NCI-H2227 (cell line): ENCODE measurements around the gene KHNYN.
"Not testable (repeated sequence)": the region's sequence is repeated elsewhere in the genome, so short reads cannot be mapped to it uniquely, and the experiment has no call there.

Experiments
- DNase-seq: peaks from one replicate; lab custom pipeline; 2025; ENCODE audit not compliant: unreplicated experiment; lab: John Stamatoyannopoulos, UW

The KHNYN gene

DNA sequence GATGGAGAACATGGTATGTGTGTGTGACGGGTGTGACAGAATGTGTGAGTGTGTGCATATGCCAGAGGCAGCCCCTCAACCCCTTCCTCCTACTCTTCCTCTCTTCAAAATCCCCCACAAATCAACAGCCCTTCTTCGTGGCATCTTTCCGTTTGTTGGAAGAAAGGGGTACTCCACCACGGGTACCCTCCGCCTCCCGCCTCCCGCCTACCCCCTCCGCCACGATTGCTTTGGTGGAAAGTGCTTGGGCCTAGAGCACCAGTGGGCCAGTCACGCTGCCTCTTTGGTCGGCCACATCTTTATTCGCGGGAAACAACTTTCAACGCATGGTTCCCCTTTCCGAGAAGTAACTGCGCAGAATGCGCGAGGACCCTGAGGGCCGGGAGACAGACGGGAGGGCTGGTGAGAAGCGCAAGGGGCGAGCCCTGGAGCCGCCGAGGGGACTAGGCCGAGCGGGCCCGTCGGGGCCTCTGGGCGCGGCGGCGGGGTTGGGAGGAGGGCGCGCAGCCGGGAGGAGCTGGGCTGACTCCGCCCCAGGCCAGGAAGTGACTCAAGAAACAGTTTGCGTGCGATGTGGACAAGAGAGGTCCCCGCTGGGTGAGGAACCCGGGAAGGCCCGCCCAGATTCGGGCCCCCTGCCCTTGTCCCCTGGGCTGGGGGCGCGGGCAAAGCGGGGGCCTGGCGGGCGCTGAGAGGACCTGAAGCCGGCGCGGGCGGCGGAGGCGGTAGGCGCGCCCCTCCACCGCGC lies at the start of gene KHNYN, which contains the start of gene CBLN3:
Gene KHNYN (plus strand): TSS at position 560 of the 748 bp plus-strand sequence. CDS start 777 bp downstream, outside the sequence.
Gene CBLN3 (minus strand): TSS at position 274 of the 748 bp plus-strand sequence. CDS start 614 bp downstream, outside the sequence.
- DNase-seq, result peak; percentile 89

DNA sequence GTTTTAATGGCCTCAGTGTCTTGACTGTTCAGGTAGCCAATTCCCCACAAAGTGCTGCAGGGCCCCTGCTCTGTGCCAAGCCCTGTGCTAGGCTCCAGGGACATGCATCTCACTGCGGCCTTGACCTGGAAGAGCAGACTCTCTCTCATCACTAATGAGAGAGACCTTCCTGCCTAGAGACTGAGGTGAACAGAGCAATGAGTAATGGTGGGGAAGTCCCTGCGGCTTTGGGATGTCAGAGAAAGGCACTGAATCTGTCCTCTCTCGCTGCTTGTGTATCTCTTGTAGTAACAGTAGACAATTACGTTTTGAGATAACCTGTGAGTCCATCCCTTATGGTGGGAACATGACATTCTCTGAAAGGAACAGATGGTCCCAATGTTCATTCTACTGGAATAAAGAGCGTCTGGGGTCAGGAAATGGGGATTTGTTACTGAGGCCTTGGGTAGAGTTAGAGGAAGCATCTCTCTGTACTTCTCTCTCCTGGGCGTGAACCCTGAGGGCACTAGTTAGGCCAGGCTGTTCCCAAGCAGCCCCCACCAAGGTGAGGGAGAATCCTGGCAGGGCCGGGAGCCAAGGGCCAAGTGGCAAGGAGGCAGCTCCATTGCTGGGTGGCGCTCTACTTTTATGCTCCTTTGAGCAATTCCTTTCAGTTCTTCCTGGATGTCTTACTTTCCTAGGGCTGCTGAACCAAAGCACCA lies 48.2 kb upstream of the KHNYN start:
- no peak for DNase-seq

DNA sequence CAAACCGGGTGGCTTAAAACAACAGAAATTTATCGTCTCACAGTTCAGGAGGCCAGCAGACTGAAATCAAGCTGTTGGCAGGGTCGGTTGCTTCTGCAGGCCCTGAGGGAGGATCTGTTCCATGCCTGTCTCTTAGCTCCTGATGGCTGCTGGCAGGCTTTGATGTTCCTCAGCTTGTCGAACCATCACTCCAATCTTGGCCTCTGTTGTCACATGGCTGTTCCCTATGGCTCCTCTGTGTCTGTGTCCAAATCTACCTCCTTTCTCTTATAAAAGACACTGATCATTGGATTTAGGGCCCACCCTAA lies 47.7 kb upstream of the KHNYN start:
- DNase-seq, result no peak

DNA sequence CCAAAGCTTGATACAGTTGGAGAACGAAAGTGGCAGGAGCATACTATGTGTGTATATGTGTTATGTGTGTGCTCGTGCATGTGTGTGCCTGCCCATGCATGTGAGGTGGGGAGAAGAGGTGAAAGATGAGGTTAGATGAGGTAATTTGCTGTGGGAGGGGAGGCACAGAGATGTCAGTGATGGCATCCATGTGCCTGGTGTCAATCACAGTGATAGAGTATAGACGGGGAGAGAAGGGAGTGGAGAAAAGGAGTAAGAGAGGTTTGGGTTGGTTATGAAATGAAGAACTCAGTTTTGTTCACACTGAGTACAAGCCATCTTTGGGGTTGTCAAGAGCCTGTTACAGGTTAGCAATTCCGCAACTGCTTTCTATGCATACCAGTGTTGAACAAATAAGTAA lies 45.6 kb upstream of the KHNYN start:
- DNase-seq, result no peak

DNA sequence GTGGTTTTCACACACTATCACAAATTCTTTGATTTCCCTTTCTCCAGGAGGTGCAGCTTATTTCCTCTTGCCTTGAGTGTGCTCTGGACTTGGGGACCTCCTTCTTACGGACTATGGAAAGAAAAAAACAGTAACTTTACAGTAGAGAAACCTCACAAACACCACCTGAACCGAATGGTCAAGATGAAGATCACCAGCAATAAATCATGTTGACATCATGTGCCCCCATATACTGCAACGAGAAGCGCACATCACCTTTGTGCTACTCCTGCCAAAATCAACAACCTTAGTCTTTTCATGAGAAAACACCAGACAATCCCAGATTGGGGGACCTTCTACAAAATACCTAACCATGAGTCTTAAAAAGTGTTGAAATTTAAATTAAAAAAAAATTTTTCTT lies 44.2 kb upstream of the KHNYN start:
- no peak for DNase-seq

DNA sequence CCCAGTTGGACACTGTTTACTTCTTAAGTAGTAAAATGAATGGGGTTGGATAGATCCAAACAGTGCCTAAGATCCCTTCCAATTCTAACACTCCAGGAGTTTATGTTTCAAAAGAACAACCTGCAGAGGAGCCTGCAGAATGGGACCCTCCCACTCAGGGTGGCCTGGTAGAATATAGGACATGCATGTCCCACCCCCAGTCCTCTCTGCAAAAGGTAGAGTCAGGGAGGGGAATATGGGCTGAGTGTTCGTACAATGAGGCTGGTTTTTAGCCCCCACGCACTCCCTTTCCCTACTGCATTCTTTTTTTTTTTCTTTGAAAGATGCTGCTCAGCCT lies 42.8 kb upstream of the KHNYN start:
- DNase-seq, result no peak

DNA sequence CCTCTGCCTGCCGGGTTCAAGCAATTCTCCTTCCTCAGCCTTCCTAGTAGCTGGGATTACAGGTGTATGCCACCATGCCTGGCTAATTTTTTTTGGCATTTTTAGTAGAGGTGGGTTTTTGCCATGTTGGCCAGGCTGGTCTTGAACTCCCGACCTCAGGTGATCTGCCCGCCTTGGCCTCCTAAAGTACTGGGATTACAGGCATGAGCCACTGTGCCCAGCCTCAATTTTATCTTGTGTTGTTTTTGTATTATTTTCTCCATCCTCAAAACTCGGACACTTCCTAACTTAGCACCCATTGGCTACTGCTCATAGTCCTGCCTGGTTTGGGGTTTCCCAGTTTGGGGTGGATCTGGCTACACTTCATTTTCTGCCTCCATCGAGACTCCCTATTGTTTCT lies 42.2 kb upstream of the KHNYN start:
- DNase-seq, result not testable (repeated sequence)

DNA sequence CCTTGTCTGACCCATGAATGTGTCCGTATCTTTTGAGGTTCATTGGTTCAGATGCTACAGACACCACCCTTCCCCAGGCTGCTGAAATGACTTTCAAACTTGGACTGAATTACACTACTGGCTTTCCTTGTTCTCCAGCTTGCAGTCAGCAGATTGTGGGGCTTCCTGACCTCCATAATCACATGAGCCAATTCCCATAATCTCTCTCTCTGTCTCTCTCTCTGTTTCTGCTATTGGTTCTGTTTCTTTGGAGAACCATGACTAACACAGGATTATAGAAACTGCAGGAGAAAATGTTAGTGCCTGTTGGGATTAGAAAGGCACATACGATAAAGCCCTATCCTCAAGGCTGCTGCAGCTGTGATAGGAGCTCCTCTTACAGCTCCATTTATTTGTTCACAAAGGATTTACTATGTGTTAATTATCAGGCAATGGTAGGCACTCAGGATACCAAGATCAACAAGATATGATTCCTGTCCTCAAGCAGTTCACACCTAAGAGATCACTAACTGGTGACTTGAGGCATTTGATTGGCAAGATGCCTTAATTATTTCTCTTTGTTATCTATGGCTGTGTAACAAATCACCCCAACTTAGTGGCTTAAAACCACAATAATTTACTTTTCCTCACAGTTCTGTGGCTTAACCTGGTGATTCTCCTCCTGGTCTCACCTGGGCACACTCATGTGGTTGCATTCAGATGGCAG lies 41.1 kb upstream of the KHNYN start:
- DNase-seq, result no peak

DNA sequence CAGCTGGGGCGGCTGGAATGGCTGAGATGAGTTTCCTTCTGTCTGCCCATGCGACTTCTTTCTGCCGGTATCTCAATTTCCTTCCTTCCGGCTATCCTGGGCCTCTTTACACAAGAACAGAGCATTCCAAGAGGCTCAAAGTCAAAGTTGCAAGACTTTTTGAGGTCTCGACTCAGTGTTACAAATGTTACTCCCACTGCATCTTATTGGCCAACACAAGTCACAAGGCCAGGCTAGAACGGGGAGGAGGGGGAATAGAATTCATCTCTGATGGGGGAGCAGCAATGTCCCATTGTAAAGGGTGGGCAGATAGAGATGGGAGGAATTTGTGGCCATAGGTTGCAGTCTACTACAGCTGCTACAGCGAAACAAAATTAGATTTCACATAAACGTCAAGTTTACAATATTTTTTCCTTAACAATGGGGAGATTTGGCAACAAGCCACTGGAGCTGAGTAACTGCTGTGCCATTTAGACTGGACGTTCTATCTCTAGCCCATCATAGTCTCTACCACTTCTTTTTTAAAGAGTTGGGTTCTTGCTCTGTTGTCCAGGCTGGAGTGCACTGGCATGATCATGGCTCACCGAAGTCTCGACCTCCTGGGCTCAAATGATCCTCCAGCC lies 40.4 kb upstream of the KHNYN start:
- DNase-seq, result no peak

DNA sequence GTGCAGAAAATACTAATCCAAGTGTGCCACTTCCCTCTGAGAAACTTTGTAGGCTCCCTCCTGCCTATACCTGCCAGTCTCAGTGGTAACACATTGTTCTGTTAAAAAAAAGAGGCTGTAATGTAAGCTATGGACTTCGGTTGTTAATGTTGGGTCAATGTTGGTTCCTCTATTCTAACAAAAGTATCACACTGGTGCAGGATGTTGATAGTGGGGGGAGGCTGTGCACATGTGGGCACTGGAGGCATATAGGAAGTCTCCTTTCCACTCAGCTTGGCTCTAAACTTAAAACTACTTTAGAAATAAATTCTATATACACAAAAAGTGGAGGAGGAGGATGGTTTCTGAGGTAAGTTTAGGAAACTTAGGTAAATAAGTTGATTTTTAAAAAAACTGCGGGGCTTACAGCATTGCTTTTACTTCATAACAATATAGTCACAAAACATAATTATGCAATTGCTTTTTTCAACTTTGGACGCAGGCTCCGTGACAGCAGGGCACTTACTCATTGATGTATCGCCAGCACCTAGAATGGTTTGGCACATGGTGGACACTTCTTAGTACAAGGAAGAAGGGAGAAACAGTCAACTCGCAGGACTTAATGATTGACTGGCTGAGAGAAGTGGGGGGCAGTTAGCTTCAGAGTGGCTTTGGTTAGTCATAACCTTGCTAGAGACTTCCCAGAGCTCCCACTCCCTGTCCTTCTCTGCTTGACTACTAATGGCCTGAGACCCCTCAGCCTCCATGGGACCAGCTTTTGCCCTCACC lies 38.9 kb upstream of the KHNYN start:
- no peak for DNase-seq

DNA sequence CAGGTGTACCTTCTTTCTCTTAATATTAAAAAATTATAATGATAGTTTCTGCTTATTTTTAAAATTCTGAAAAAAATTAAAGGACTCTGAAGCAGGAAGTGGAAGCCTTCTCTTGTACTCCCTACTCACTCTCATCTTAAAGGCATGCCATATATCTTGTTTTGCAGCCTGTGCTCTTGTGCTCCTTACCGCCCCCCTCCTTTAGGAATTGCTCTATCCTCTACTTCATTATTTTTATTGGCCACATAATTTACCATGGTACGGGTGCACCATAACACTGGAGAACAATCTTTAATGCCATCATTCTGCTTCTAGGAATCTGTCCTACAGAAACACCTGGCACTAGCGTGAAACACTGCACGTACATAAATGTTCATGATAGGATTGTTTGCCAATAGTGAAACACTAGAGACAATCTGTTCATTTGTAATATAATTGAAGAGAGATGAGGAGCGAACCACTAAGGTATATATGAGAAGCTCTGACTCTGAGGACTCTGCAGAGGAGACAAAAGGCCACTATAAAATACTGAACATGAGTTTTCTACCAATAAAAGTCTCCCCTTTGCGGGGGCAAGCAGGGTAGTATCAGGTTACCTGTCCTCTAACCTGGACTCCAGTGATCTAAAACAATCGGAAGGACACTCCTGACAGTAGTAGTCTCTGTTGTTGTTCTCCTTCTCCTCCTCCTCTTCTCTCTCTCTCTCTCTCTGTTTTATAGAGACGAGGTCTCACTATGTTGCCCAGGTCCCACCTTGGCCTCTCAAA lies 37.2 kb upstream of the KHNYN start:
- no peak for DNase-seq

DNA sequence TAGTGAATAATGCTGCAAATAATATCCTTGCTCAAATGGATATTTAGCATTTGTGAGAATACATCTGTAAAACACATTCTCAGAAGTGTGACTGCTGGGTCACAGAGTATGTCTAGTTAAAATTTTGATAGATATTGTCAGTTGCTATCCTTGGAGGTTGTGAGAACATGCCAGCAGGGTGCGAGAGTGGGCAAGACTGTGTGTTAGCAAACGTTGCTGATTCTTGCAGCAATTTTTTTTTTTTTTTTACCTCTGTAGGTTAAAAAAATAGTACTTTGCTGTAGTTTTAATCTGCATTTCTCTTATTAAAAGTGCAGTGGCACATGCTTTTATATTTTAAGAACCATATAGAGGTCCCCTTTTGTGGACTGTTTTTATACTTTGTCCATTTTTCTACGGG lies 35.5 kb upstream of the KHNYN start:
- no peak for DNase-seq

DNA sequence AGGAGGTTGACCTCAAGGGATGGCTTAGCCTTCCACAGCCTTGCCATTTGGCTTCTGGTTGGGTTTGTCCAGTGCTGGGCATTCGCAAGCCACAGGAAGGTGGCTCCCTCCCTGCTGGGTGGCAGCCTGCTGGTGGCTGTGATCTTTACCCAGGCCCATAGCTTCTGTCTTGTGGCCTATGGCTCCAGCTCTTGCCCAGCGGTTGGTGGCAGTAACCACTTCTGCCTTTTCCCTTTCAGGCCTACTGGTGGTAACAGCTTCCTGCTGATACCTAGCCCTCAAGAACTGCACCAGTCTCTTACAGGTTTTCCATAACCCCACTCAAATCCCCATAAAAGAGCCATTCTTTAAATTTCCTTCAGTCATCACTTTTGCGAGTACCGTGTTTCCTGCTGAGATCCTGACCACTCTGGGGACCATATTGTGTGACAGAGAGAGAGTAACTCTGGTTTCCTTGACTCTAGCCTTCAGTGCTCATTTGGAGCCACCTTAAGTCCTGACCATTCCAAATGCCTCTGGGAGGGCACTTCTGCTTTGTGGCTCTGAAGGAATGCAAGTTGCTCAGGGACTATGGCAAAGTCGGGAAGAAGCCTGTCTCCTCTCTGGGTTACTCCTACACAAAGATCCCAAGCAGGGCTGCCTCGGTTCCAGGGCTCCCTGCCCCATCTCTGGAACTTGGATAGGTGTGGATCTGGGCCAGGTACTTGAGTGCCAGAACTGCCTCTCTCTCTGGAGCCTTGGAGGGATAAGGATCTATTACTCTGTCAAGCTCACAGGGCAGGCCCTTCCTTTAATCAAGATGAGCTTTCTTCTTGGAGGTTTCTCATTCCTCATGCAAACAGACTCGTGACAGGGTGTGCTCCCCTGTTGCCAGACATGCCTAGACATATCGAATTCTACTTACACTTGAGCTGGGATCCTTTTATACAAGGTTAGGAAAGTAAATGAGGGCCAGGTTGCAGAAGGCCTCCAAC lies 33.9 kb upstream of the KHNYN start:
- no peak for DNase-seq

DNA sequence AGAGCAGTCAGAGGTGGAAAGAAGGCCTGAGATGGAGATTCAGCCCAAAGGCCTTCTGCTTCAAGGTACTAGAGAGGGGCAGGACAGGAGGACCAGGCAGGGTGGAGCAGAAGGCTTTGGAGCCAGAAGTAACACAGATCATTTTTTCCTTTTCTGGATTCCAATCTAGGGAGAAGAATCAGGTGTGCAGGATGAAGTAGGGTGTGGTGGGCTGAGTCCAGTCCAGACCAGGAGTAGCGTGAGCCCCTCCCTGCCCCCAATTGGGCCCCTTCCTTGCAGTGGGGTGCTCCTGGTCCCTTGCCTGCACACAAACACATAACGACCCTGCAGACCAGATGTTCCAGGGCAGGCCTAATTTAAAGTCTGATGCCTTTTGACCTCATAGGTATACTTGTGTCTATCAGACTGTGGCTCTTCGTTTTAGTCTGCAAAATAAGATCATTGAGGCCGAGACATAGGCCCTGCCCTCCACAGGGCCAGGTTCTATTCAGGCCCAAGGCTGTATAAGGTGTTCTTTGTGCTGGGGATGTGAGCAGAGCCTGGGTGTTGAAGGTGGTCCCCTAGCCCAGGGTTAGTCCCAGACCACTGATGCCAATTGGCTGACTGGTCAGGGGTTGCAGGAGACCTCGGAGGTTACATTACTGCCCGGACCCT lies 32.0 kb upstream of the KHNYN start:
- no peak for DNase-seq

DNA sequence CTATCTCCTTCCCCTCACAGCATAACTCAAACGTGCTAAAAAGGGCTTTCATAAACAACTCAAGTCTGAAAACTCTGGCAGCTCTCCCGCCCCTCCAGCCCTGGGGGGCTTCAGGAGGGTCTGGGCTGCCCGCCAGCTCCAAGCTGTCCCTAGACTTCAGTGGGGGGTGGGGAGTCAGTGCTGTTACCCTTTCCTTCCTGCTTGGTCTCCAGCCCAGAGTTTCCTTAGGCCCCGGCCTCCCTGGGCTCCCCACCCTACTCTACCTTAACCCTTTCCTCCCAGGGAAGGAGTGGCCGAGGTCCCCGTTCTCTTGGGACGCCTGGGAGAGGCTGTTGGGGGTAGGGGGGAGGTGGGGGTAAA lies 31.5 kb upstream of the KHNYN start:
- DNase-seq, result no peak

DNA sequence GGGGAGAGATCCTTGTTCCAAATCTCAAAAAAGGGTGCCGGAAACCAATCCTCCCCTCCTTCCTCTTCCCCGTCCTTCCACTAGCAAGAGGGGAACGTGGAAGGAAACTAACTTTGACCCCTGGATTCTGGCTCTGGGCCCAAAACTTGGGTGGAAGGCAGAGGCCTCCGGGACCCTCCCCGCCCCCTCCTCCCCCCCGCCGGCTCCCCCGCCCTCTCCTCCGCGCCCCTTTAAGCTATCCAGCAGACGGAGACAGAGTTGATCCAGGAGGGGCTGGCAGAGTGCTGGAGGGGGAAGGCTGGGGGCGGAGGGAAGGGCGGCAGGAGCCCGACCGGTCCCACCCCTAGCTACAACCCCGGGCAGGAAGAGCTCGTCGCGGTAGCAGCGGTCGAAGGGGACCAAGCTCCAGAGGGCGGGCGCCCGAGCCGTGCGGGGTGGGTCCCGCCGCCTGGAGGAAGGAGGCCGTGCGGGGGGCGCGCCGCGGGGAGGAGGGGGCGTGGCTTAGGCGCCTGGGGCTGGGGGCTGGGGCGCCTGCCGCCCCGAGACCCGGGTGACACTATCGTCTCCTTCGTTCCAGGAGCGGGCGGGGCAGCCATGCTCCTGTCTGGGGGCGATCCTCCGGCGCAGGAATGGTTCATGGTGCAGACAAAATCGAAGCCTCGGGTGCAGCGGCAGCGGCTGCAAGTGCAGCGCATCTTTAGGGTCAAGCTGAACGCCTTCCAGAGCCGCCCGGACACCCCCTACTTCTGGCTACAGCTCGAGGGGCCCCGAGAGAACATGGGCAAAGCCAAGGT lies 30.9 kb upstream of the KHNYN start, which contains the start of gene NYNRIN:
Gene NYNRIN (plus strand): TSS at position 351 of the 794 bp plus-strand sequence. CDS start 244 bp downstream, at position 595.
- DNase-seq, result peak; percentile 41

DNA sequence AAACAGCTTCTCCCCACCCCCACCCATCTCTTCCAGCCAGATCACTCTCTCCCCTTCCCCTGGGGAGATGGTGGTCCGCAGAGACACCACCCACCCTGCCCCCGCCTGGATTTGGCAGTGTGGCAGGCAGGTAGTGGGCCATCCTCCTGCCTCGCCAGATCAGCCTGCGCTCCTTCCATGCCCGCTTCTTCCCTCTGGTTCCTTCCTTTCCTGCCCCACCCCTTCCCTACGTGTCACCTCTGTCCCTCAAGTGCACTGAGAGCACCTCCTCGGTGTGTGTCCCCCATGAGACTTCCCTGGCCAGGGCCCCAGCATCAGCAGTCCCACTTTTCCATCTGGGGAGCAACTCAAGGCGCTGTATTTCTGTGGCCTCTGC lies 30.3 kb upstream of the KHNYN start:
- DNase-seq, result no peak
